GM12878 (cell line): ENCODE measurements around the gene CYB561A3. TPM values are rescaled to one million over a fixed set of nuclear protein-coding genes. Genes with fewer than 3 reads are reported as not detected.
A peak's percentile ranks its signal among the peaks of the same experiment; 100 is the strongest.

Experiments
- ATAC-seq: fragments of 200-7000 bp; cut with Tn5 transposase; 3 replicates; pipeline ENCODE4 v1.9.1; 2020; ENCODE audit warnings: mild to moderate bottlenecking, moderate library complexity
- BruUV-seq: library from RNA; stranded (reverse); fragments of 400-500 nt; replicated peaks from 2 replicates; lab custom pipeline; 2021; lab: Mats Ljungman, UMichigan
- CTCF ChIA-PET: fragments of 300-600 bp; sonication (Branson Sonifier 250); formaldehyde crosslinking; extraction: SDS; loops from one replicate; lab custom pipeline; 2021; ENCODE audit warnings: inconsistent platforms; lab: Yijun Ruan, JAX
- POLR2A ChIA-PET: fragments of 350-600 bp; formaldehyde crosslinking; extraction: SDS; loops from one replicate; lab custom pipeline; 2021; ENCODE audit warnings: inconsistent platforms; lab: Charles Lee
- RAD21 ChIA-PET: fragments of 300-600 bp; sonication (Branson Sonifier 250); formaldehyde crosslinking; loops from one replicate; lab custom pipeline; 2023; ENCODE audit warnings: antibody characterized with exemption; ENCODE audit not compliant: unreplicated experiment; lab: Charles Lee
- SMC1A ChIA-PET: fragments of 300-600 bp; sonication (Branson Sonifier 250); formaldehyde crosslinking; loops from one replicate; lab custom pipeline; 2023; ENCODE audit not compliant: unreplicated experiment, uncharacterized antibody; lab: Charles Lee
- DNase-seq: peaks from one replicate; pipeline ENCODE4 v3.0.0-alpha.2; 2011; ENCODE audit warnings: low read depth, low spot score
- FAIRE-seq: peaks from 3 replicates; lab custom pipeline; 2011; peaks lifted over from hg19 to GRCh38; lab: Jason Lieb, UNC
- H2AFZ ChIP-seq: 2 replicates; pipeline ENCODE4 v1.6.0; 2011; ENCODE audit warnings: low read depth, low read length, control low read depth; ENCODE audit not compliant: control insufficient read depth
- H3K27ac ChIP-seq: 2 replicates; pipeline ENCODE4 v1.5.1; 2011; ENCODE audit warnings: control low read depth; ENCODE audit not compliant: control insufficient read depth, insufficient read depth
- H3K27me3 ChIP-seq, 2 experiments: replicated peaks in 1 of 2; 2 replicates each; pipeline versions ENCODE4 v1.6.0 to v1.6.1; 2011; ENCODE audit warnings: low read length in 1 of 2; ENCODE audit not compliant: control insufficient read depth in 2 of 2, insufficient read depth in 2 of 2
- H3K36me3 ChIP-seq, 2 experiments: 2 replicates each; pipeline ENCODE4 v1.5.1; 2011; ENCODE audit warnings: low read length in 1 of 2; ENCODE audit not compliant: control insufficient read depth in 2 of 2, insufficient read depth in 2 of 2
- H3K4me1 ChIP-seq: 2 replicates; pipeline ENCODE4 v1.6.1; 2011; ENCODE audit warnings: mild to moderate bottlenecking, low read length, moderate library complexity, mixed read lengths; ENCODE audit not compliant: control insufficient read depth, insufficient read depth
- H3K4me2 ChIP-seq: 2 replicates; pipeline ENCODE4 v1.6.0; 2011; ENCODE audit warnings: control low read depth; ENCODE audit not compliant: control insufficient read depth, insufficient read depth
- H3K4me3 ChIP-seq: fragments of 200-600 bp; sonication (generic); 2 replicates; pipeline ENCODE4 v1.5.1; 2016
- H3K79me2 ChIP-seq: 2 replicates; pipeline ENCODE4 v1.6.0; 2011; ENCODE audit warnings: low read length; ENCODE audit not compliant: control insufficient read depth, insufficient read depth
- H3K9ac ChIP-seq: 2 replicates; pipeline ENCODE4 v1.8.0; 2011; ENCODE audit warnings: low read length, control low read depth, mixed read lengths; ENCODE audit not compliant: control insufficient read depth, insufficient read depth
- H3K9me3 ChIP-seq: replicated peaks from 3 replicates; pipeline ENCODE4 v1.5.1; 2011; ENCODE audit warnings: mild to moderate bottlenecking, low read length; ENCODE audit not compliant: control insufficient read depth, insufficient read depth
- H4K20me1 ChIP-seq: 2 replicates; pipeline ENCODE4 v1.6.0; 2011; ENCODE audit not compliant: control insufficient read depth, insufficient read depth
- CBFB ChIP-seq: IDR thresholded peaks from 2 replicates; pipeline ENCODE4 v1.6.1; 2016; ENCODE audit warnings: antibody characterized with exemption, low read depth
- CBX3 ChIP-seq: fragments of 200-600 bp; sonication (generic); IDR thresholded peaks from 2 replicates; pipeline ENCODE4 v1.6.1; 2016; ENCODE audit warnings: low read depth, borderline replicate concordance
- CHD1 ChIP-seq: IDR thresholded peaks from 2 replicates; pipeline ENCODE4 v1.6.1; 2012; ENCODE audit warnings: low read depth, low read length, improper control_type of control experiment
- CREB1 ChIP-seq: IDR thresholded peaks from 2 replicates; pipeline ENCODE4 v1.6.1; 2012; ENCODE audit warnings: low read depth, mild to moderate bottlenecking, inconsistent platforms
- CREM ChIP-seq: IDR thresholded peaks from 2 replicates; pipeline ENCODE4 v1.6.1; 2014; ENCODE audit warnings: antibody characterized with exemption, low read depth
- E2F8 ChIP-seq: fragments of 450-650 bp; IDR thresholded peaks from 2 replicates; pipeline ENCODE4 v1.6.1; 2018; ENCODE audit warnings: mild to moderate bottlenecking, low read depth, moderate library complexity; ENCODE audit not compliant: partially characterized antibody
- ESRRA ChIP-seq: IDR thresholded peaks from 2 replicates; pipeline ENCODE4 v1.6.1; 2012; ENCODE audit warnings: mild to moderate bottlenecking, low read length, improper control_type of control experiment
- ETV6 ChIP-seq, 2 experiments: fragments of 450-650 bp in 1 of 2; IDR thresholded peaks in 1 of 2; conservative IDR thresholded peaks in 1 of 2; 2 replicates each; pipeline ENCODE4 v1.6.1; 2014; ENCODE audit warnings: antibody characterized with exemption in 1 of 2, borderline replicate concordance in 1 of 2, low read depth in 1 of 2, mild to moderate bottlenecking in 1 of 2, moderate library complexity in 1 of 2
- IKZF1 ChIP-seq: fragments of 450-650 bp; conservative IDR thresholded peaks from 2 replicates; pipeline ENCODE4 v1.6.1; 2017; ENCODE audit warnings: antibody characterized with exemption, mild to moderate bottlenecking
- MEF2A ChIP-seq: IDR thresholded peaks from 2 replicates; pipeline ENCODE4 v1.6.1; 2011; ENCODE audit warnings: low read depth, mild to moderate bottlenecking, low read length, moderate library complexity; ENCODE audit not compliant: insufficient read depth
- NR2F1 ChIP-seq: fragments of 450-650 bp; conservative IDR thresholded peaks from 2 replicates; pipeline ENCODE4 v1.6.1; 2017; ENCODE audit warnings: mild to moderate bottlenecking
- PAX5 ChIP-seq: IDR thresholded peaks from 2 replicates; pipeline ENCODE4 v1.6.1; 2011; ENCODE audit warnings: low read depth, low read length, borderline replicate concordance
- RAD21 ChIP-seq: IDR thresholded peaks from 2 replicates; pipeline ENCODE4 v1.6.1; 2011; ENCODE audit warnings: mild to moderate bottlenecking, low read depth, low read length, moderate library complexity; ENCODE audit not compliant: insufficient read depth
- RB1 ChIP-seq: fragments of 450-650 bp; formaldehyde crosslinking; IDR thresholded peaks from 2 replicates; pipeline ENCODE4 v1.6.1; 2017; ENCODE audit warnings: mild to moderate bottlenecking, borderline replicate concordance
- SIX5 ChIP-seq: IDR thresholded peaks from 2 replicates; pipeline ENCODE4 v1.6.1; 2011; ENCODE audit warnings: mild to moderate bottlenecking, low read depth, low read length, moderate library complexity; ENCODE audit not compliant: severe bottlenecking
- SMARCA5 ChIP-seq: fragments of 450-650 bp; IDR thresholded peaks from 2 replicates; pipeline ENCODE4 v1.6.1; 2017; ENCODE audit warnings: mild to moderate bottlenecking
- SMC3 ChIP-seq: IDR thresholded peaks from 2 replicates; pipeline ENCODE4 v1.6.1; 2011; ENCODE audit warnings: low read length, improper control_type of control experiment, borderline replicate concordance
- STAT1 ChIP-seq: fragments of 450-650 bp; conservative IDR thresholded peaks from 2 replicates; pipeline ENCODE4 v1.6.1; 2014; ENCODE audit warnings: antibody characterized with exemption, mild to moderate bottlenecking
- STAT3 ChIP-seq: IDR thresholded peaks from 2 replicates; pipeline ENCODE4 v1.6.1; 2011; ENCODE audit warnings: low read depth, low read length, improper control_type of control experiment
- TAF1 ChIP-seq: IDR thresholded peaks from 2 replicates; pipeline ENCODE4 v1.6.1; 2011; ENCODE audit warnings: mild to moderate bottlenecking, low read depth, low read length, borderline replicate concordance
- TCF12 ChIP-seq: IDR thresholded peaks from 2 replicates; pipeline ENCODE4 v1.6.1; 2011; ENCODE audit warnings: low read depth, mild to moderate bottlenecking, low read length
- TCF3 ChIP-seq: IDR thresholded peaks from 2 replicates; pipeline ENCODE4 v1.6.1; 2012; ENCODE audit warnings: low read depth, mild to moderate bottlenecking, low read length, borderline replicate concordance; ENCODE audit not compliant: insufficient read depth
- ZBED1 ChIP-seq: IDR thresholded peaks from 2 replicates; pipeline ENCODE4 v1.6.1; 2016; ENCODE audit warnings: borderline replicate concordance
- ZZZ3 ChIP-seq: IDR thresholded peaks from 2 replicates; pipeline ENCODE4 v1.6.1; 2011; ENCODE audit warnings: low read depth; ENCODE audit not compliant: control insufficient read depth, insufficient read length
- WGBS: methylation state at CpG from one replicate; pipeline ENCODE4 v1.1.6; 2016; ENCODE audit warnings: low lambda C conversion rate; ENCODE audit not compliant: insufficient replicate concordance, insufficient coverage; ENCODE audit errors: missing lambda C conversion rate; 5-methylcytosine and 5-hydroxymethylcytosine counted together
- in situ Hi-C: fragments of 300-500 bp; cut with MboI; formaldehyde crosslinking; loops from 9 replicates; pipeline ENCODE4 v1.14.3; 2018; ENCODE audit warnings: mixed read lengths
- intact Hi-C: fragments of 100-400 bp; cut with micrococcal nuclease; formaldehyde crosslinking; loops from one replicate; pipeline ENCODE4 v1.14.2; 2022; ENCODE audit not compliant: unreplicated experiment
- polyA plus RNA-seq, 11 experiments: library from polyadenylated mRNA; depleted of rRNA in 4 of 11; unstranded in 6 of 11; stranded (reverse) in 5 of 11; fragments of >200 nt; fragmentation: Nextera tagmentation in 4 of 11; fragmentation: Illumina TruSeq in 1 of 11; extraction: Ambion mirVana in 4 of 11; extraction: Trizol in 1 of 11; gene quantifications; 1 replicate in 1 of 11; 2 replicates in 10 of 11; pipeline versions ENCODE4 v1.2.1 to v1.2.3, GENCODE V29; 2011 to 2016; ENCODE audit warnings: inconsistent platforms in 2 of 11, missing spikeins in 2 of 11, low read depth in 1 of 11
- total RNA-seq, 4 experiments: library from RNA; depleted of rRNA in 3 of 4; stranded (reverse); fragments of >200 nt in 3 of 4; fragmentation: Illumina TruSeq in 1 of 4; extraction: Trizol in 1 of 4; gene quantifications; 2 replicates each; pipeline versions ENCODE4 v1.2.1 to v1.2.3, GENCODE V29; 2013 to 2021

Gene CYB561A3
- total and polyA plus RNA-seq, 10 of the 15 experiments (the other 5 are each of a cell fraction or from before 2014, with no cell fraction given) = 40.1 to 169 (median 74.4) TPM

GRCh38 chr11:61392981-61393595 is 31.4 kb upstream of the CYB561A3 start:
- peak overlapping the region; percentile 89 for H3K4me3 ChIP-seq
- intact Hi-C loops = loop anchor here (2.0 kb wide), 1 partner anchor 56 kb away; no protein-coding TSS in a partner anchor
- H3K4me2 ChIP-seq = peak overlapping the region; percentile 93
- FAIRE-seq (no peak), DNase-seq (no peak), ATAC-seq (peak; percentile 64)
- 23% methylated on average over 15 of the region's 15 CpGs for WGBS
- H3K36me3 ChIP-seq = peaks cover 0 to 7% of the 10 kb centered on the region in 2 experiments; a peak in 2 of 4 replicates
- peak overlapping the region; percentile 39; the same call in 1 of the 2 replicates for H3K27ac ChIP-seq
- peaks cover 4% of the 10 kb centered on the region for H3K4me1 ChIP-seq
- ChIA-PET CTCF (interaction anchor here (0.8 to 6.3 kb wide), 31 partner anchors 9 to 630 kb away, joined by 3 to 113 read pairs (median 4); partner anchors contain the start of genes CPSF7, SDHAF2, TMEM109 and VWCE), RAD21 (interaction anchor here (0.7 to 5.0 kb wide), 13 partner anchors 9 to 141 kb away, joined by 3 to 88 read pairs (median 4); partner anchors contain the start of genes CPSF7, CYB561A3, SDHAF2 and TMEM138), SMC1A (interaction anchor here (0.8 to 7.1 kb wide), 20 partner anchors 8 to 562 kb away, joined by 3 to 80 read pairs (median 4); partner anchors contain the start of genes CPSF7, DDB1, SDHAF2 and TKFC), POLR2A (interaction anchor here (0.6 to 4.3 kb wide), 9 partner anchors 9 to 1371 kb away, joined by 3 to 32 read pairs (median 7); partner anchors contain the start of genes CPSF7, CYB561A3, DDB1 and SDHAF2)
- H2AFZ ChIP-seq = peak overlapping the region; percentile 96
- peak overlapping the region; percentile 72 for H3K9ac ChIP-seq
- H4K20me1 ChIP-seq = no peaks in the 10 kb centered on the region
- H3K9me3 ChIP-seq = no peaks in the 10 kb centered on the region
- TSS peak; percentile 82 for BruUV-seq
- no peaks in the 10 kb centered on the region for H3K27me3 ChIP-seq
- in situ Hi-C loops = loop anchor here (5.0 kb wide), 1 partner anchor 136 kb away; no protein-coding TSS in a partner anchor
- H3K79me2 ChIP-seq = no peaks in the 10 kb centered on the region
- TF ChIP-seq ZZZ3 (no peak), ESRRA (no peak), CREM (no peak), SMC3 (0 out of 2 replicates have a peak, but pooled peaks have one; percentile 21), MEF2A (no peak), ZBED1 (no peak), ETV6 (conservative IDR thresholded peaks at IDR 0.05 in 1 of 2, IDR thresholded peaks at IDR 0.05 in 1 of 2; ENCODE audit: borderline replicate concordance in 1 of 2, low read depth in 1 of 2) (no peak), RB1 (no peak), TAF1 (no peak), CBX3 (no peak), IKZF1 (no peak), SMARCA5 (0 out of 2 replicates have a peak, but pooled peaks have one; percentile 38), STAT3 (no peak), CBFB (no peak), CHD1 (no peak), NR2F1 (no peak), RAD21 (peak; percentile 41; the same call in 1 of the 2 replicates), E2F8 (no peak), TCF3 (no peak), STAT1 (no peak), PAX5 (no peak), SIX5 (no peak), CREB1 (no peak), TCF12 (no peak)
